ENCODE data around the gene SLC35B4.

The SLC35B4 gene

GRCh38 chr7:134289423-134289822 lies 27.3 kb downstream of the SLC35B4 start:
- no peak for FAIRE-seq

DNA sequence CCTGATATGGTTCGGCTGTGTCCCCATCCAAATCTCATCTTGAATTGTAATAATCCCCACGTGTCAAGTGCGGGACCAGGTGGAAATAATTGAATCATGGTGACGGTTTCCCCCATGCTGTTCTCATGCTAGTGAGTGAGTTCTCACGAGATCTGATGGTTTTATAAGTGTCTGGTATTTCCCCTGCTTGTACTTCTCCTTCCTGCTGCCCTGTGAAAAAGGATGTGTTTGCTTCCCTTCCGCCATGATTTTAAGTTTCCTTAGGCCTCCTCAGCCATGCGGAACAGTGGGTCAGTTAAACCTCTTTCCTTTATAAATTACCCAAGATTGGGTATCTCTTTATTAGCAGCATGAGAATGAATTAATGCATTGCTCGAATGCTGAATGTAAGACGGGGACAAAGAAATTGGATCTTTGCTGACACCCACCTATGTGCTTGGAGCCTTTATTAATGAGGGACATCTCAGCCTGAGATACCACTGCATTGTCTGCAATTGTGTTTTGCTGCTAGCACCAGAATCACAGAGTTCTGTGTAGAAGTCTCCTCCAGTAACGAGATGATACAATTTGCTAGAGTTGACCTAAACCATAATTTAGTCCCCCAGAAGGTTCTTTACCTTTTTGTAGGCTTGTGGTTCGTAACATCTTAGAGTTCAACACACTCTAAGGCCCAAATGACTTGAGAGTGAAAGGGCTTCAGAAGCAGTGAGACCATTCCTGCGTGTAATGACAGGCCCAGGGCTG lies 28.6 kb downstream of the SLC35B4 start:
- FAIRE-seq: no peak

DNA sequence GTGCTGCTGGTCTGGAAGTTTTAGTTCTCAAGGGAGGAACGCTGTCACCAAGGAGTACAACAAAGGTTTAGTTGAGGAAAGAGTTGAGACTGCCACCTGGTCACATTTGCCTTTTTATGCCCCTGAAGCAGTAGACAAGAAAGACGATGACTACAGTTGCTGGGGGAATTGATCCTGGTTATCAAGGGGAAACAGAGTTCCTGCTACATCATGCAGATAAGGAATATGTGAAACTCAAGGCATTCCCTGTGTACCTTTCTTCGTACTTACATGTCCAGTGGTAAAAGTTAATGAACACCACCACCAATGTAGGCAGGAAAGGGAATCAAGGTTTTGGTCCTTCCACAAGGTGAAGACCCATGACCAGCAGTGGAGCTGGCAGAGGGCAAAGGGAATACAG lies 31.8 kb downstream of the SLC35B4 start:
- FAIRE-seq: no peak

DNA sequence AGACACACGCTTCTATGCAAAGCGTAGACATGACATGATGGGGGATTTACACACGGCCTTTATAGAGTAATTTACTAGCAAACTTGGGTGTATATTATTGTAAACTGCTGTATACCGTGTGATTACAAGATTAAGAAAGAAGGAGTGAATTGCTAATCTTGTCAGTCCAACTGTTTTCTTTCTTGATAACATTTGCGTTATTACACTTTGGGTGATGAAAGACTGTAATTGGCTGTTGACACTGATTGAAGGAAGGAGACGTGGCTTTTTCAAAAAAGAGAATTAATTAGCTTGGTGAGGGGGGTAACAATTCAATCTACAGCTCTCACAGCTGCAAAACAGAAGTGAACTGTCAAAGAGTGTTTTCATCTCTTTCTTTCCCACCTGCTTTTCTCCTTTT lies 32.7 kb downstream of the SLC35B4 start:
- FAIRE-seq: no peak

DNA sequence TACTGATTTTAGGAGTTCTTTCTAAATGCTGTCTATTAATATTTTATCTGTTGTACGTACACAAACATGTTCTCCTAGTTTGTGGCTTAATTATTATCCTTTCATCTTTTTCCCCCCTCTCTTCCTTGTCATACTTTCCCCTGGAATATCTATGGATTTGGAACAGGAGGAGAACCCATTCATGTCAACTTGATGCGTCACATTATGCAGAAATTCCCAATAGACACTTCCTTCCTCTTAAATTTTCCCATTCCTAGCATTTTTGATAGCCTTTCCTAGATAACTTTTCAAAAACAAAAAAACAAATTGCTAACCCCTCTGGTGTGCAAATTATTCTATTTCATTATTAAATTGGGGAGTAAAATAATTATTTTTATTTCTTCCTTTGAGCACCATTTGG lies 36.2 kb downstream of the SLC35B4 start:
- no peak for FAIRE-seq

- FAIRE-seq: no peak
These were observed 36.8 kb downstream of the SLC35B4 start for GRCh38 chr7:134279898-134280297.

GRCh38 chr7:134279336-134279735 lies 37.4 kb downstream of the SLC35B4 start:
- FAIRE-seq: no peak

- FAIRE-seq: no peak
These were observed 38.1 kb downstream of the SLC35B4 start for GRCh38 chr7:134278502-134279153.

DNA sequence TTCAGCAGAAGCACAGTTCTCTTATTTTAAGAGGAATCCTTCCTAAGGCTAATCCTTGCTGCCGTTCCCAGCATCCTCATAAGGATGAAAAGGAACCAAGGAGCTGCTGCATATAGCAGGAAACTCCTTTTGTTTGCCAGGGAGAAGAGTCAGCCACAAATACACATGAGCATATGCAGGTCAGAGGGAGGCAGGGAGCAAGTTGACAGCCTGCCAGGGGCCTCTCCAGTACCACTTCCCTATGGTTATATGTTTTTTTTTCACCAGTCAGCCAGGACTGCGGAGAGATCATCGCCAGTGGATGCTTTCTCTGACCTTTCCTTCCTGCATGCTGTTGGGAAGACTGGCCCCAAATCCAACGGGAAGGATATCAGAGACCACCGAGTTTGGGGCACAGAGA lies 39.8 kb downstream of the SLC35B4 start:
- no peak for FAIRE-seq

DNA sequence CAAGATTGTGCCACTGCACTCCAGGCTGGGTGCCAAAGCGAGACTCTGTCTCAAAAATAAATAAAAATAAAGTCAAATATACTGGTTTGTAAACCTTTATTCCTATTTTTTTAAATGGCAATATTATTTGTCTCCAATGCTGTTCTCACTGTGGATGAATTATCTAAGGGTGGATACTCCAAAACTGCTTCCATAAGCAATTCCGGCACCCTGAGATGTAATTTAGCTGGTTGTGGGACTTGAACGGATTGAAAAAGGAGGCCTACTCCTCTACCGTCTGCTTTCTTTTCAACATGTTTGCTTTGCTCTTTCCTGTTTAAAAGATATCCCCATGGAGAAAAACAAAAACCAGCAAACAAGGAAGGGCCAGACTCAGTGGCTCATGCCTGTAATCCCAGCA lies 54.4 kb downstream of the SLC35B4 start:
- no peak for FAIRE-seq

GRCh38 chr7:134255814-134256213 lies 60.9 kb downstream of the SLC35B4 start:
- FAIRE-seq: no peak

DNA sequence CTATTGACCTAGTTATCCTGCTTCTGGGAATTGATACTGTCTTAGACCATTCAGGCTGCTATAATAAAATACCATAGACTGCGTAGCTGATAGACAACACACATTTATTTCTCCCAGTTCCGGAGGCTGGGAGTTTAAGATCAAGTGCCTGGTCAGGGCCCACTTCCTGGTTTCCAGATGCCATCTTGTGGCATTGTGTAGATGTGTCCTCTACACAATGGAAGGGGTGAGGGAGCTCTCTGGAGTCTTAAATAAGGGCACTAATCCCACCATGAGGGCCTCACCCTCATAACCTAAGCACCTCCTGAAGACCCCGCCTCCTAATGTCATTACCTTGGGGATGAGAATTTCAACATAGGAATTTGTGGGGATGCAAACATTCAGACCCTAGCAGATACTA lies 62.4 kb downstream of the SLC35B4 start:
- no peak for FAIRE-seq

GRCh38 chr7:134248196-134248595 lies 68.5 kb downstream of the SLC35B4 start:
- no peak for FAIRE-seq

GRCh38 chr7:134246761-134247160 lies 70.0 kb downstream of the SLC35B4 start:
- no peak for FAIRE-seq

GRCh38 chr7:134246347-134246746 lies 70.4 kb downstream of the SLC35B4 start:
- FAIRE-seq: no peak

- FAIRE-seq: no peak
These were observed 71.5 kb downstream of the SLC35B4 start for GRCh38 chr7:134245253-134245652.

Data from TTC549 (cell line).